Measurements from ENCODE around the gene GSTA4. TPM values are rescaled to one million over a fixed set of nuclear protein-coding genes. Genes with fewer than 3 reads are reported as not detected.

Gene GSTA4
- total and polyA plus RNA-seq, 10 donors, result 8.5 to 23.3 (median 15.0) TPM

DNA sequence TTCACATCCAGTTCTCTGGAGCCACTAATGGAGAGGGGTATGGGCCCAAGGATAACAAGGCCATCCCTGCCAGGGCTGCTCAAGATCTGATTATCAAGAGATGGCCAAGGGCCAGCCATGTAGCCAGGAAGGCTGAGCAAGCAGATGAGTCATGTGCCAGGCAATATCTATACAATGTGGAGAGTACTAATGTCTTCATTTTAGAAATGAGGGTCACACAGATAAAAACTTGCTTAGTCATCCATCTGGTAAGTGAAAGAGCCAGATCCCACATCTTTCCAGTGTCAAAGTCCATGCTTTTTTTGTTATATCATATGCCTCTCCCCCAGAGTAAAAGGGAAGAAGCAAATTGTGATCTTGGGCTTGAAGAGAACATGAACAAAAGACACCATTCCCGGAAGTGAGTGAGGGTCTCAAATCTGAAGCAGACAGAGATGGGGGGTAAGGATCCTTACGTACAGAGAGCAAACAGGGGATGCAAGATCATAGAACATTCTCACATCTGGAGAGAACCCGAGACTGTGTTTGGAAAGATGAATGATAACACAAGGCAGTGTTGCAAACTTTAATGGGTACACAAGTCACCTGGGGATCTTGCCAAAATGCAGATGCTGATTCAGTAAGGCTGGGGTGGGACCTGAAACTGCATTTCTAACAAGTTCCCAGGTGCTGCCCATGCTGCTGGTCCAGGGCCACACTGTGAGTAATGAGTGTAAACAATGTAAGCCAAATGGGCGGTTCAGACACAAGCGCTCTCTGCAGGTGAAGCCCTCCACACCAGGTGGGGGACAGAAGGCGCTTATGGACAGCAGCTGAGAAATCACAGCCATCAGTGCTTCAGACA is 65.5 kb downstream of the GSTA4 start:
- 86 to 98% (median 92%) methylated on average over 6 of the region's 6 CpGs for WGBS, 5 donors
- H3K4me3 ChIP-seq, result no peak overlapping the region
- TF ChIP-seq POLR2A (IDR thresholded peaks at IDR 0.05), result no peak
- no peak for TF ChIP-seq POLR2AphosphoS5 (IDR thresholded peaks at IDR 0.05)
- TF ChIP-seq, protein P1, sequence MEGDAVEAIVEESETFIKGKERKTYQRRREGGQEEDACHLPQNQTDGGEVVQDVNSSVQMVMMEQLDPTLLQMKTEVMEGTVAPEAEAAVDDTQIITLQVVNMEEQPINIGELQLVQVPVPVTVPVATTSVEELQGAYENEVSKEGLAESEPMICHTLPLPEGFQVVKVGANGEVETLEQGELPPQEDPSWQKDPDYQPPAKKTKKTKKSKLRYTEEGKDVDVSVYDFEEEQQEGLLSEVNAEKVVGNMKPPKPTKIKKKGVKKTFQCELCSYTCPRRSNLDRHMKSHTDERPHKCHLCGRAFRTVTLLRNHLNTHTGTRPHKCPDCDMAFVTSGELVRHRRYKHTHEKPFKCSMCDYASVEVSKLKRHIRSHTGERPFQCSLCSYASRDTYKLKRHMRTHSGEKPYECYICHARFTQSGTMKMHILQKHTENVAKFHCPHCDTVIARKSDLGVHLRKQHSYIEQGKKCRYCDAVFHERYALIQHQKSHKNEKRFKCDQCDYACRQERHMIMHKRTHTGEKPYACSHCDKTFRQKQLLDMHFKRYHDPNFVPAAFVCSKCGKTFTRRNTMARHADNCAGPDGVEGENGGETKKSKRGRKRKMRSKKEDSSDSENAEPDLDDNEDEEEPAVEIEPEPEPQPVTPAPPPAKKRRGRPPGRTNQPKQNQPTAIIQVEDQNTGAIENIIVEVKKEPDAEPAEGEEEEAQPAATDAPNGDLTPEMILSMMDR (IDR thresholded peaks at IDR 0.05 in 8 of 11, conservative IDR thresholded peaks at IDR 0.05 in 3 of 11), result no peak
- no peaks in the 10 kb centered on the region for H3K4me1 ChIP-seq
- no peaks in the 10 kb centered on the region for H3K27me3 ChIP-seq (replicated peaks in 1 of 7)
- H3K27ac ChIP-seq, result no peak overlapping the region
- H3K9me3 ChIP-seq, result no peaks in the 10 kb centered on the region
- intact Hi-C loops (cut with DNase I; ENCODE audit: low total_unique reads), result no loop called here
- no peaks in the 10 kb centered on the region for H3K36me3 ChIP-seq
- no peak for DNase-seq

Other genes with a start within 250 kb of the GSTA4 start
- not detected for gene GSTA2, start 231.8 kb downstream of the GSTA4 start, total RNA-seq
- not detected for gene GSTA2, start 231.8 kb downstream of the GSTA4 start, polyA plus RNA-seq
- gene GSTA1, start 191.5 kb downstream of the GSTA4 start, total RNA-seq, result not detected
- gene GSTA1, start 191.5 kb downstream of the GSTA4 start, polyA plus RNA-seq, result under 1 TPM in 2 of 3 donors, not detected in 1; 0.10 to 0.12 TPM
- not detected for gene GSTA5, start 154.5 kb downstream of the GSTA4 start, total RNA-seq
- not detected for gene GSTA5, start 154.5 kb downstream of the GSTA4 start, polyA plus RNA-seq
- gene GSTA3, start 85.6 kb downstream of the GSTA4 start, total RNA-seq, result not detected
- not detected for gene GSTA3, start 85.6 kb downstream of the GSTA4 start, polyA plus RNA-seq
- 10 to 100 TPM in 4 of 7 donors, 1 to 10 TPM in 3; 7.0 to 15.7 (median 11.4) TPM for gene CILK1, start 66.5 kb upstream of the GSTA4 start, total RNA-seq
- gene CILK1, start 66.5 kb upstream of the GSTA4 start, polyA plus RNA-seq, result 1 to 10 TPM; 3.0 to 3.3 (median 3.3) TPM
- gene FBXO9, start 70.1 kb upstream of the GSTA4 start, total RNA-seq, result 100 to 1,000 TPM in 3 of 7 donors, 10 to 100 TPM in 4; 58.8 to 115 (median 99.7) TPM
- 10 to 100 TPM; 21.4 to 28.6 (median 25.1) TPM for gene FBXO9, start 70.1 kb upstream of the GSTA4 start, polyA plus RNA-seq
- gene GCM1, start 153.6 kb upstream of the GSTA4 start, total RNA-seq, result 1 to 10 TPM in 2 of 7 donors, under 1 TPM in 4, not detected in 1; 0.13 to 1.9 (median 0.42) TPM
- under 1 TPM; 0.05 to 0.22 (median 0.06) TPM for gene GCM1, start 153.6 kb upstream of the GSTA4 start, polyA plus RNA-seq

Data from spleen (tissue), 11 donors.